ENCODE measurements around the gene FBLN1.

Gene FBLN1

GRCh38 chr22:45563362-45564040 is 60.8 kb downstream of the FBLN1 start:
- no peaks in the 10 kb centered on the region for H3K4me1 ChIP-seq (ENCODE audit: control insufficient read depth in 1 of 2, insufficient read depth in 1 of 2, low read depth in 1 of 2, low read length in 1 of 2)
- no peak overlapping the region for H3K4me3 ChIP-seq (ENCODE audit: low read depth in 1 of 2, low read length in 1 of 2)
- TF ChIP-seq CTCF (IDR thresholded peaks at IDR 0.05), result no peak
- H3K27ac ChIP-seq, result no peak overlapping the region
- H3K27me3 ChIP-seq, result peaks cover 27% of the 10 kb centered on the region
- no peaks in the 10 kb centered on the region for H3K36me3 ChIP-seq
- H3K9me3 ChIP-seq, result no peaks in the 10 kb centered on the region

- no peak overlapping the region for H3K27ac ChIP-seq
- TF ChIP-seq CTCF (IDR thresholded peaks at IDR 0.05), result no peak
- no peak overlapping the region for H3K4me3 ChIP-seq (ENCODE audit: low read depth in 1 of 2, low read length in 1 of 2)
- no peaks in the 10 kb centered on the region for H3K9me3 ChIP-seq
- no peaks in the 10 kb centered on the region for H3K36me3 ChIP-seq
- H3K27me3 ChIP-seq, result peaks cover 27% of the 10 kb centered on the region
- H3K4me1 ChIP-seq (ENCODE audit: control insufficient read depth in 1 of 2, insufficient read depth in 1 of 2, low read depth in 1 of 2, low read length in 1 of 2), result no peaks in the 10 kb centered on the region
Measured at GRCh38 chr22:45564349-45565030, 61.8 kb downstream of the FBLN1 start.

- Histone ChIP-seq H3K27ac (no peak overlapping the region), H3K4me3 (ENCODE audit: low read depth in 1 of 2, low read length in 1 of 2) (no peak overlapping the region), H3K9me3 (no peaks in the 10 kb centered on the region), H3K27me3 (peaks cover 27% of the 10 kb centered on the region), H3K4me1 (ENCODE audit: control insufficient read depth in 1 of 2, insufficient read depth in 1 of 2, low read depth in 1 of 2, low read length in 1 of 2) (no peaks in the 10 kb centered on the region), H3K36me3 (no peaks in the 10 kb centered on the region)
- no peak for TF ChIP-seq CTCF (IDR thresholded peaks at IDR 0.05)
Measured at GRCh38 chr22:45565171-45565570, 62.5 kb downstream of the FBLN1 start.

GRCh38 chr22:45565973-45566372 is 63.3 kb downstream of the FBLN1 start:
- no peaks in the 10 kb centered on the region for H3K9me3 ChIP-seq
- no peaks in the 10 kb centered on the region for H3K4me1 ChIP-seq (ENCODE audit: control insufficient read depth in 1 of 2, insufficient read depth in 1 of 2, low read depth in 1 of 2, low read length in 1 of 2)
- no peaks in the 10 kb centered on the region for H3K36me3 ChIP-seq
- TF ChIP-seq CTCF (IDR thresholded peaks at IDR 0.05), result no peak
- no peak overlapping the region for H3K27ac ChIP-seq
- H3K4me3 ChIP-seq (ENCODE audit: low read depth in 1 of 2, low read length in 1 of 2), result no peak overlapping the region
- peaks cover 27% of the 10 kb centered on the region for H3K27me3 ChIP-seq

GRCh38 chr22:45568213-45568612 is 65.5 kb downstream of the FBLN1 start:
- Histone ChIP-seq H3K4me1 (ENCODE audit: control insufficient read depth in 1 of 2, insufficient read depth in 1 of 2, low read depth in 1 of 2, low read length in 1 of 2) (no peaks in the 10 kb centered on the region), H3K27ac (no peak overlapping the region), H3K27me3 (peaks cover 27% of the 10 kb centered on the region), H3K4me3 (ENCODE audit: low read depth in 1 of 2, low read length in 1 of 2) (no peak overlapping the region), H3K9me3 (no peaks in the 10 kb centered on the region), H3K36me3 (no peaks in the 10 kb centered on the region)
- TF ChIP-seq CTCF (IDR thresholded peaks at IDR 0.05), result no peak

All from neutrophil (primary cell).